Activated CD8-positive, alpha-beta memory T cell treated with anti-CD3 and anti-CD28 coated beads for 48 hours (primary cell): Measurements from ENCODE around the gene IL1R2.
"Not testable (repeated sequence)": the region's sequence is repeated elsewhere in the genome, so short reads cannot be mapped to it uniquely, and the experiment has no call there.

Experiments
- DNase-seq, 3 experiments: peaks; one replicate each; pipeline ENCODE4 v3.0.0-alpha.2; 2020; ENCODE audit warnings: low read depth in 2 of 3, low spot score in 2 of 3

The IL1R2 gene

DNA sequence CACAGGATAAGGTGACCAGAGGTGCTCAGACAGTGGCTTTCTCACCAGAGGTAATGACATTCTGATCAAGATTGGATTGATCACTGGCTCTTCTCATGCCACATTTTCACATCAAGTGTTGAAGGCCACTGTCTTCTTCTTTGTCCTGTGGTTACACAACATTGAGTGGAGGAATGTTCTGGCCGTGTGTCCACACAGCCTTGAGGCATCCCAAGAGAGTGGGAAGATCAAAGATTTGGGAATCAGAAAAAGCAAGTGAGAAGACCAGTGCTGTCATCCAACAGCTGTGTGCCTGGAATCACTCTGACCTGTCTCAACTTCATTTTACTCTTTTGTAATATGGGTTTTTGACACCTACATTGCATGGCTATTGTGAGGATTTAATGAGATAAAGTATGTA lies 67.4 kb downstream of the IL1R2 start:
- DNase-seq = no peak

DNA sequence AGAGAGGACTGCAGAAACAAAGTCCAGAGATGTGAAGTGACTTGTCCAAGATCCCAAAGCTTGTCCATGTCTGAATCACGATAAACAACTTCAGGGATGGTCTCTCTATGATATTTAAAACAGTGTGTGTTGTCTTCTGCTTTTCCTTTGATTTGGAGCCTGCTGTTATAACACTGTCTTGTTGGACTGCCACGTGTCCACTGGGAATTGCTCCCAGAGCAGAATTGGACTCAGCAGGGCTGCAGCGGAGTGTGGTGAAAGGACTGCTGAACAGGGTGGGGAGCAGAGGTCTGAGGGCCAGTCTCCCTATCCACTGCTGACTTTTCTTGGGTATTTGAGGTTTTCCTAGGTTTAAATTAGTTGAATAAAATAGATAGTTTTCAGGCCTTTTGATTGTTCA lies 68.3 kb downstream of the IL1R2 start:
- no peak for DNase-seq

DNA sequence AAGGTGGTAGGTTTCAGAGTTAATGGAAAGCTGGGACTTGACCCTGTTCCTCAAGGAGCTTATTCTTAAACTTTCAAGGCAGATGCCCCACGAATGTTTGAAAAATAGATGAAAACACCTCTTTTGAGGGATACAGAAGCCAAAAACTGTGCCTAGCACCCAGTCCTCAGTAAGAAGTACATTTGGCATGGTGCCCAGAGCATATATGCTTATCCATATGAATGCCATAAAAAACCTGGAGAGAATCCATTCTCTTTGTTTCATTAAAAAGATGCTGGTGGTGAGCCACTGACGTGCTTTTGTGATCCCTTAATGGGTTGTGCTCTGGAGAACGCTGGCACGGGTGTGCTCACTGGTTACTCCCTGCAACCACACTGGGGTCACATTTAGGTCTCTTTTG lies 69.0 kb downstream of the IL1R2 start:
- DNase-seq = no peak

DNA sequence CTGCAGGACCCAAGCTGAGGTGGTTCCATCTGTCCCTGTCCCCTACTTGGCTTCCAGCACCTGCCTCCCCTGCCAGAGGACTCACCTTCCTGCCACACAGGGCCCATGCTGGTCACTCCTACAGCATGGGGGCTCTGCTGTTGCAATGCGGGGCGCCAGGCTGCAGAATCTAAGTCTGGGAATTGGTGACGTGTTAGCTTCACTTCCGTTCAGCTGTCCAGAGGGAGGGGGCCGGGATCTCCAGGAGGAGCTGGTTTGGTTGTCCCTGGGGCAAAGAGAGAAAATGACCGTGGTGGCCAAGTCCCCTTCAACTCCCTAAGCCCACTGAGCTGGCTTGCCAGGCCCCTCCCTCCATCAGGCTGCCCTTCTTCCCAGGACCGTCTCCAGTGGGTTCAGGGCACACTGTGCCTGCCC lies 69.5 kb downstream of the IL1R2 start:
- no peak for DNase-seq

DNA sequence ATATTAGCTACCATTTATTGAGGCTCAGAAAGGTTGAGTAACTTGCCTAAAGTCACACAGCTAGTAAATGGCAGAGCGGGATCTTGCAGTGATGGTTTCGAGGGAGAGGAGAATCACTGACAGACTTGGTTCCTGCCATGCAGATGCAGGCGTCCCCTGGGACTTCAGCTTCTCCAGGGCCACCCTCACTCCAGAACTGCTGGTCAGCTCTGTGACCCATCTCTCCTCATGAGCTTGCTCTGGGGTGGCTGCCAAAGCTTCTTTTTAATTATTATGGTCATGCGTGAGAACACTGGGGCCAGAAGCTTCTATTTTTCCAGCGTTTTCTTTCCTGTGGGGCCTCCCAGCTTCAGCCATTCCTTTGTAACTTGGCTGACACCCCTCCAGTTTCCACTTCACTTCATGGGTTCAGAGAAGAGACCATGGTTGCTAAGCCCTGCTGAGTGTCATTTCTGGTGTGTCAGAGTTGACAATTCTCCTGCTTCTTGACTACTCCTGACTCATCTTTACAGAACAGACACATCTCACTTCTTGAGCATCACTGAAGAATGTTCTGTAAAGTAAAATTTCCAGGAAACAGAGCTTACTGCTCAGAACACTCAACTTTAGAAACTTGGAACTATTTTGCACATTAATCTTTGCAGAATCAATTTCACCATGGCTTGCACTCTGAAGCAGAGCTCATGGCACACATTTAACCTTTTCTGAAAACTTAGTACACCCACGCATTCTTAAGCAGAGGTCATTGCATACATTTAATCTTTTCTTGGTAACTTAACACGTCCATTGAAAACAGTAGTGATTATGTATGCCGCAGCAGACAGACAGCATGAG lies 70.4 kb downstream of the IL1R2 start:
- DNase-seq = no peak

DNA sequence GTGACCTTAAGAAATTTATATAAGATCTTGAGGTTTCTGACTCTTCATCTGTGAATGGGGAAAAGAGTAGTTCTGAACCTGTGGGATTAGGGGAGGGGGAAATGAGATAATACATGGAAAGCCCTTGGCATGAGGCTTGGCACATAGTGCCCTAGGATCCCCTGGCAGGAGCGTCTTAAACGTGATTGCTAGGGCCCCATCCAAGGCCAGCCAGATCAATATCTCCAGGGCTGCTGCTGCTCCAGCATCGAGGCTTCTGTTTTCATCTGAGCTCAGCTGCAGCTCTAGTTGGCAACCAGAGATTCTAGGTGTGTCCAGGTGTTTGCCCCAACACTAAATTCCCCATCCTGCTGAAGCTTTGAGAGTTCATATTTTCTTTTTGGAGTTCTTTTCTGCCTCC lies 71.0 kb downstream of the IL1R2 start:
- DNase-seq = no peak

DNA sequence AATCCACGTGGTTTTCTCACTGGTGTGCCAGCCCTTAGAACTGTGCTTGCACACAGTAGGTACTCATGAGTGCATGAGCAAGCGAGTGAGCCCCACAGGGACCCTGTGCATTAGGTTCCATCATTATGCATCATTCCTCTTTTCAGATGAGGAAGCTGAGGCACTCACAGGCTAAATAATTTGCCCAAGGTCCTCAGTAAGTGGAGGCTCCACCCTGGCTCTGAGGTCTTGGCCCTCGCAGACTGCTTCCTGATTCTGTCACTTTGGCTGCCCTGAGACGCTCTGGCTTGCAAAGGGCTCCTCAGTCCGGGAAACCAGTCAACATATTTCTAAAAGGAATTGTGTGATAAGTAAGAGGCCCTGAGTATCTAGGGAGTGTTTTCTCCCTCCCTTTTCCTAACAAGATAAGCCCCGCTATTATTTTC lies 71.7 kb downstream of the IL1R2 start:
- no peak for DNase-seq

DNA sequence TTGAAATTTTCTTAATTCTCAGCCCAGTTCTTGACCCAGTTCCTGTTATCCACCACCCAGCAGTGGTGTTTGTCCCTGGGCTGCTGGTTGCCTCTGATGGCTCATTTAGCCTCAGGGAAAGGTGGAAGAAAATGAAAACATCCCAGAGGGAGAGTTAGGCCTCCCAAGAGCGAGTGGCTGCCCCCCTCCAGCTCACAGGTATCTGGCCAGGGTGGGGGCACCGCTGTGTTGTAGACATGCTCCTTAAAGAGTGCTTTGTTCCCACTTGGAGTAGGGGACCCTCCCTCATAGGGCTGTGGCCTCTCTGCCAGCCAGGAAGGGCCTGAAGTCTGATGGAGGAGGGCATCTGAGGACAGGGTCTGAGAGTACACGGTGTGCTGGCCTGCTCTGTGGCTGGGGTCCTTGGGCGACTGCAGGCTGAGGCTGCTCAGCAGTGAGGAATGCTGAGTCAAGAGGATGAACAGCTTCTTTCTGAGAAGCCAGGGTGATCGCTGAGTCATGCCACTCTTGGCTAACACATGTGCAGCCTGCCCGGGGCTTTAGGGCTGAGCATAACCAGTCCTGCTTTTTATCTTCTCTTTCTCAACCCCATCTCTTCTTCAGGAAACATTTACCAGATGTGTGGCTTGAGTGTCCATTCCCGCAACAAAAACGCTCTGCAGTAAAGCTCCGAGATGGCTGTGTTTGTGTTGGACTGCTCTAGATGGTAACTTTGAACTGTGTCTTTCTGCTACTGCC lies 72.3 kb downstream of the IL1R2 start:
- DNase-seq = no peak

DNA sequence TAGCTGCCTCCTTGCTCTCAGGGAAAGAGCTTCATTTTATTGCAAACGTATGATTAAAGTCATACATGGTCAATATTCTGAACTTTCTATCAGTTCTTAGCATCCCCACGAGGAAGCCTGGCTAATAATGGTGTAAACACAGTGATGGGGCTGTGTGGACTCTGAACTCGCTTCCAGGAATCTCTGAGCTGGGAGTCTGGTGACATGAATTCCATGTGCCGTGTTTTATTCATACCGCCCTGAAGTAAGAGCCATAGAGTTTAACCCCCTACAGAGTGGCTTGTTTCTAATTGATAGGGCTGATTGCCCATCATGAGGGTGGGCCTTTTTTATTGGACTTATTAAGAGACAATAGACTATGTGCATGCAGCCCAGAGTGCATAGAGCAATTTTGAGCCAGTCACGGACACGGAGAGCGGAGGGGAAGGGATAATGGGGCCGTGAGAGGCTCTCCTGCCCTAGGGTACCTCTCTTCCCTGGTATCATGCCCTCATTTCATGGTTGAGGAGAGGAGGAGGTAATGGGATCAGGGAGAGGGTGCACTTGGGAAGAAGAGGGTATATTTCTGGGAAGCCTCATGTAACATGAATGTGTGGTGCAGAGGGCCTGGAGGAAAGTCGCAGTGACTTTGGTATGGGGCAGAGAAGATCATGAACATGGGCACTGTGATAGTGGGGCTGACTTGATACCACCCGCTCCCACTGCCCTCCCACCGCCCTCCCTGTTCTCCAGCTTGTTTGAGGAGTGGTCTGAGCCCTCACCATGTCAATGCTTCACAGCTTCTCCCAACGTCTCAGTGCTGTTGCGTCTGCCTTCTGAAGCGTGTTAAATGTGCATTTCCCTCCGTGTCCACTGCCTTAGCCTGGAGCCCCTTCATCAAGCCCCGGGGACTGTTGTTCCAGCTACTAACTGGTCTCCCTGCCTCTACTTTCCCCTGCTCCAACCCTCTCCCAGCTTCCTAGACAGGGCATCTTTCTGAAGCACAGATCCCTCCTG lies 73.2 kb downstream of the IL1R2 start:
- no peak for DNase-seq

DNA sequence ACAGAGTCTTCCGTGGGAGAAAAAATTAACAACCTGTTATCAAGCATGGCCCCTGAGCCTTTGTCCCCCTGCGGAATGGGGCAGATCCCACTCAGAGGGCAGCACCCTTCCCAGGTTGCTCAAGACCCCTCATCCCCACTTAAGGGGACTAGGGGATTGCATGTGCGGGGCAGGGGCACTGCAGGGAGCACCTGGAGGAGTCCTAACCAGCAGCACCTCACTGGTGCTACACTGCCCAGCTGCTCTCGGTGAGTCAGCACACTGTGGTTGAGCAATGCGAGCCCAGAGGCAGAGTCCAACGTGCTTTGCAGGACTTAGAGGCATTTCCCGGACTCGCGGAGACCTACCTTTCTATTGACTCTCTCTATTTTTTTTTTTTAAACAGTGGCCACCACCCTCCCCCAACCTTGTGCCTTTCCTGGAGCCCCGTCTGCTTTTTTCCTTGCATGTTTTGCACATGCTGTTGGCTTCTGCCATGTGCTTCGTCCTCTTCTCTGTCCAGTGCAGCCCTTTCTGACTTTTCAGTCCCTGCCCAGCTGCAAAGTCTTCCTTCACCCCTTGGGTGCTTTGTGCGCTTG lies 74.0 kb downstream of the IL1R2 start:
- no peak for DNase-seq

DNA sequence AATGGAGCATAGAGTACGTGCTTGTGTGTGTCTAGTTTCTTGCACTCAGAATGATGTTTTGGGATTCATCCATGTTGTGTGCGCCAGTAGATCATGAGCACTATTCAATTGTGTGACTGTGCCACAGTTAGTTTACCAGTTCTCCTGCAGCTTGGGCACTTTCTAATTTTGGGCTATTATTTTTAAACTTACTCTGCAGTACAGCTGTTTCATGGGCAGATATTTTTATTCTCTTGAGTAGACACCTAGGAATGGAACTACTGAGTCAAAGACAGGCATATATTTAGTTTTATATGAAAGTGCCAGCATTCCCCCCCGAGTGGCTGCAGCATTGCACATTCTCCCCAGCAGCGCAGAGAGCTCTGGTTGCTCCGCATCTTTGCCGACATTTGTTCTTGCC lies 74.8 kb downstream of the IL1R2 start:
- no peak for DNase-seq

DNA sequence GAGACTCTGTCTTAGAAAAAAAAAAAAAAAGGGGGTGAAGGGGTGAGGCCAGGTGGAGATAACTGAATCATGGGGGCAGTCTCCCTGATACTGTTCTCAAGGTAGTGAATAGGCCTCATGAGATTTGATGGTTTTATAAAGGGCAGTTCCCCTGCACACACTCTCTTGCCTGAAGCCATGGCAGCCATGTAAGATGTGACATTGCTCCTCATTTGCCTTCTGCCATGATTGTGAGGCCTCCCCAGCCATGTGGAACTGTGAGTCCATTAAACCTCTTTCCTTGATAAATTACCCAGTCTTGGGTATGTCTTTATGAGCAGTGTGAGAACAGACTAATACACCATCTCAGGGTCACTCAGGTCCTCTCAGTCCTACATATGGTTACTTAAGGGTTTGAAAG lies 76.4 kb downstream of the IL1R2 start:
- not testable (repeated sequence) for DNase-seq

DNA sequence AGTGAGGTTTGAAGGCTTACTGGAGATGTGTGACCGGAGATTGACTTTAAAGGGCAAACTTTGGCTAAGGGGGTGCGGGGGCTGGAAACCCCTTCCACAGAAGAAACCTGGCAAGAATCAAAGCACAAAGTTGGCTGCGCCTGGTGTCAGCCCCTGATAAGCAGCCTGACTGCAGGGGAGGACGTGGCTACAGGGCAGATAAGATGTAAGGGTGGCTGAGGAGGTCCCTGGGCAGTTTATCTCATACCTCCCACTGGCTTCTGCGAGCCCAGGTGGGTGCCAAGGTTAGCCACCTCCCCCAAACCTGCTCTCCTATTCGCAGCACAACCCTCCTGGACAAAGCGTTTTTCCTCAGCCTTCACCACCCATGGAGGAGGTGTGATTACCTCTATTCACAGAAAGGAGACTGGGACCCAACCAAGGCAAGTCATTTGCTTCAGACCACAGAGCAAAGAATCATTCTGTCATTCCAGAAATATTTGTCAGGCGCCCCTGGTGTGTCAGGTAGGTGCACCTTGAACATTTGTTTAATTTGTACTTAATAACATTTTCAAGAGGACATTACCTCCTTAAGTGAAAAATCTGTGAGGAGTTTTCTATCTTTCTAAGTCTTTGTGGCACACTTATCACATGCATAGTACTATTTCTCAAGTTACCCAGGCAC lies 77.7 kb downstream of the IL1R2 start:
- DNase-seq = no peak

DNA sequence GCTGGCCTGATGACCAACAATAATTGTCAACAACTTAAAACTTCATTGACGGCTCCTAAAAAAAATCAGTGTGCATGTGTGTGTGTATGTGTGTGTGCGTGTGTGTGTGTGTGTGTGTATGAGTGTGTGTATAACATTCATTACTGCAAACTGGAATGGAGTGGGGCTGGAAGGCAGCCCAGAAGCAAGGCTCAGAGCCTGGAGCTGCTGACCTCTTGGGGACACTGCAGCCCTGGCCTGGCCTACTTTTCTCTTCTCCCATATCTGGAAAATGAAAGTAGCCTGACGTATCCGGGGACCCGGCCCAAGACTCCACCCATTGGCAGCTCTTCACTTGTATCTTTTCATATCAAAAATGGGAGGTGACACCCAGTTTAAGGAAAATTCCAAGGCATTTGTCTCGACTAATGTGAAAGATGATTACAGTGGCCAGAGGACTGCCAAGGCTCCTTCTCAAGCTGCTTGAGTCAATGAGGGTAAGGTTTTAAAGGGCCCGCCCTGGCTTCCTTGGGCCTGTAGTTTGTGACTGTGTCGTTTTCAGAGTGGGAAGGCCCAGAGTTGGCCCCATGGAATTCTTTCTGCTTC lies 78.4 kb downstream of the IL1R2 start:
- no peak for DNase-seq

DNA sequence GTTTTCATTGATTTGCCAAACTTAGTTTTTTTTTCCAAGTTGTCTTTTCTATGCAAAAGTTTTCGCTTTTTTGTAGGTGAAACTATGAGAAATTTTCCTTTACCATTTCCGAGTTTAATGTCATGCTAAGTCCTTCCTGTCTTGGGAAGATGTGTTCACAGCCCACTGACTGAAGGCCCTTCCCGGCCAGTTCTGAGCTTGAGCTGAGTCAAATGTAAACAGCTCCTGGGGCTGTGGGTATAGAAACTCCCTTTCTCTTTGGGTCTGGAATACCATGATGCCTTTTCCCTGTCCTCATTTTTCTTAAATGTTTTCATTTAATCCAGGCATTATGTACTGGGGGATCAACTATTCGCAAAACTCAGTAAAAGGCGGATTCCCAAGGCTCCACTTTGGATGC lies 81.0 kb downstream of the IL1R2 start:
- no peak for DNase-seq

DNA sequence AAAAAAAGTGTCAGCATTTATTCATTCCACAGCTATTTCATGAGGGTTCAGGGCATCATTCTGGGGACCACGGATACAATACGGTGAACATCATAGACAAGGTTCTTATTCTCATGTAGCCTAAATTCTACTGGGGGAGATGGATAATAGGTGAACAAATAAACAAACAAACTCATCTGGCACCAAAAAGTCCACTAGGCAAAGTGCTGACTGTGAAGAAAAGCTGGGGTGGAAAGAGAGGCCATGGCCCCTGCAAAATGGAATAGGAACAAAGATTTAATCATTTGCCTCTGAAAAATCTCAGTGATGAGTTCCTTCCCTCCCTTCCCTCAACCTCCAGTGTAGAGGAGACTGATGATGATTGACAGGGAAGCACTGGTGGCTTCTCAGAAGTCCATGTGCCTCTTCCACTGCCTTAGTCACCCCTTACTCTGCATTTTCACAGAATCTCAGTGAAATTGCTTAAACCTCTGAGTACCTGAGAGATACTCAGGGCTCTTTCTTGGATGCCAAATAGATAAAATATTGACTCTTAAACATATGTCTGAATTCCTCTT lies 81.5 kb downstream of the IL1R2 start:
- no peak for DNase-seq

DNA sequence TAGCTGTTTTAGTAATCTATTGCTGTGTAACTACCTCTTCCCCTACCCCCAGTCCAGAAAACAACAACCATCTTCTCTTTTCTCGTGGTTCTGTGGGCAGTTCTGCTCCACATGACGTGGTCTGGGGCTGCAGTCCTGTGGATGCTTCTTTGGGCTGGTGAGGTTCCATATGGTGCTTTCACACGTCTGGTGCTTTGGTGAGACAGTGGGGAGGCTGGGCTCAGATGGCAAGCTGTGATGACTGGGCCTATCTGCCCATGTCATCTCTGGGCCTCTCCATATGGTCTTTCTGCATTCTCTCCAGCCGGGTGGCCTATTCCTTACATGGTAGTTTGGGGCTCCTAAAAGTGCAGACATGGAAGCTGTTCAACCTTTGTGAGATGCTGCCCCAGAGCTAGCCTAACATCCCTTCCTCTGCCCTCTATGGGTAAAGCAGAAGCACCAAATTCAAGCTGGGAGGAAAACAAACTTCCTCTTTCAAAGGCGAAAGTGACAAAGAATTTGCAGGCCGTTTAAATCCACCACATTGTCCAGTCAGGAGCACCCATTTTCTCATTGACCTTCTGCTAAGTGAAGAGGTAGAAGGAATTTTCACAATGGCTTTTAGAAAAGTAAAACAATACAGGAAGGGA lies 82.5 kb downstream of the IL1R2 start:
- DNase-seq = no peak

DNA sequence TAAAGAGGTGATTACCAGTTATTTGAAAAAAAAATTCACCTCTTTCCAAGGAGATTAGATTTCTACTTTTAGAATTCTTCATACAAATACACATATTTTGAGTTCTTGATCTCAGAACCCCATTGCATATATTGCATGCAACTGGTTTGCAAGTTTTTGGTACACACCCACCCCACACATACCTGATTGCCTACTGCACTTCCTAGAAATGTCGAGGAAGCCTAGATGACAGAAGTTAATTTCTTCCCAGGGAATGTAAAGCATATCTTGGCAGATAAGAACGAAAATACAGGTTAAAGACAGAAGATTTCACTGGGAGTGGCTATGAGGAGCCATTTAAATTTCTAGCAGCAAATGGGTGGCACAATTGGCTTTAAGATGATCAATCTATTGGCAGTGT lies 83.7 kb downstream of the IL1R2 start:
- DNase-seq = no peak

DNA sequence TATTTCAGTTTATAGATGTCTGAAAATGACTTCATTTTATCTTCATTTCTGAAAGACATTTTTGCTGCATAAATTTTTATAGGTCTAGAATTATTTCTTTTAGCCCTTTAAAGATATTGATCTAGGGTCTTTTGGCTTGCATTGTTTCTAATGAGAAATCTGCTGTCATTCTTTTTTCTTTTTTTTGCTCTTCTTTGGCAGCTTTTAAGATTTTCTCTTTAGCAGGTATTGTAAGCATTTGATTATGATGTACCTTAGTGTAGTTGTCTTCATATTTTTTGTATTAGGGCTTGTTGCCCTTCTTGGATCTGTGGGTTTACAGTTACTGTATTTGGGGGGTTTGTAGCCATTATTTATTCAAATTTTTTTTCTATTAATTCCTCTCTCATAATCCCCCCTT lies 84.8 kb downstream of the IL1R2 start:
- DNase-seq = no peak
